ENCODE results near the gene CRYGN.

The CRYGN gene

DNA sequence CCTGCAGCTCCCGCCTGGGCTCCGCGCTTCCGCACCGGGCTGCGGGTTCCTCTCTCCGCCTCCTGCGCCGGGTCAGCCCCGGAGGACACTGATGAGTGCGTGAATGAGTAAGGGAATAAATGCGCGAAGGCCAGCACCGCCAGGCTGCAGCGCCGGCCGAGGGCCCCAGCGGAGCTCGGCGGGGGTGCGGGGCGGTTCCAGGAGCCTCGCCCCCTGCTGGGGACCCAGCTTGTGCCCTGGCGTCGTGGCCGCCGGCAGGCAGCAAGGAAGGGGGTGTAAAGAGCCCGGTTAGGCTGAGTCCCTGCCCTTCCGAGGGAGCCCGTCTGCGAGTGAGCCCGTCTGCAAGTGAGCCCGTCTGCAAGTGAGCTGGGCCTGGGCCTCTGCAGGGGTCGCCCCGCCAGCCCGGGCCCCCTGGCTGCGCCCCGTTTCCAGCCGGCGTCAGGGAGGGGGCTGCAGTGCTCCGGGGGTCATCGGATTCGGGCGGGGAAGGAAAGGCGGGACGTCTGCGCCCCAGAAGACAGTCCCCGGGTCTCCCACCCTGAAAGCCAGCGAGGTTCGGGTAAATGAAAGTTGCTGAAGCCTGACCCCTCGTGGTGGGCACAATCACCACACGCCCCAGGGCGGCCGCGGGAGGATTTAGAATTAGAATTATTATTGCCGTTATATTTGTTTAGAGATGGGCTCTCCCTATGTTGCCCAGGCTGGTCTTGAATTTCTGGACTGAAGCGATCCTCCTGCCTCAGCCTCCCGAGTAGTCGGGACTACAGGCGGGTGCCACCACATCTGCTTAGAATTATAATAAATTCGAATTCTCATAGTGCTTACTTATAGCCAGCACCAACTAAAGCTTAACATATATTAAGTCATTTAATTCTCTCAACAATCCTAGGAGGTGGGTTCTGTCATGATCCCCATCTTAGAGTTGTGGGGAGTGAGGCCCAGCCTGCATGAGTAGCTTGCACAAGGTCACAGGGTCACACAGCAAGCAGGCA is 8.6 kb upstream of the CRYGN start:
- Histone ChIP-seq H3K4me1 (ENCODE audit: control insufficient read depth, insufficient read depth, low read length) (peaks cover 4% of the 10 kb centered on the region), H3K36me3 (ENCODE audit: insufficient read depth, low read length) (no peaks in the 10 kb centered on the region), H3K9ac (ENCODE audit: low read depth, low read length) (peak overlapping the region; percentile 59), H3K9me3 (replicated peaks; ENCODE audit: low read length) (no peaks in the 10 kb centered on the region), H3K27me3 (ENCODE audit: control insufficient read depth, insufficient read depth, low read length) (peaks cover 54% of the 10 kb centered on the region), H3K4me3 (ENCODE audit: low read length) (peak overlapping the region; percentile 75), H3K4me2 (ENCODE audit: low read length) (peak overlapping the region; percentile 91)

DNA sequence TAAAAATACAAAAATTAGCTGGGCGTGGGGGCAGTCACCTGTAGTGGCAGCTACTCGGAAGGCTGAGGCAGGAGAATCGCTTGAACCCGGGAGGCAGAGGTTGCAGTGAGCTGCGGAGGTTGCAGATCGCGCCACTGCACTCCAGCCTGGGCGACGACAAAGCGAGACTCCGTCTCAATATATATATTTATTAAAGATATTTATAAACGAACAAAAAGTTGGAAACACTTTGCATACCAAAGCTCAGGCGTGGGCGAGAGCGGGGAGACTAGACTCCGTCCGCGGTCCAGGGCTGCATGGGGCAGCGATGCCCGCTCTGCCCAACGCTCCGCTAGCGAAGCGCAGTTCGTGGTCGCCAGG is 7.9 kb upstream of the CRYGN start:
- H3K27me3 ChIP-seq (ENCODE audit: control insufficient read depth, insufficient read depth, low read length): peaks cover 53% of the 10 kb centered on the region
- H3K4me1 ChIP-seq (ENCODE audit: control insufficient read depth, insufficient read depth, low read length): peaks cover 4% of the 10 kb centered on the region
- H3K4me2 ChIP-seq (ENCODE audit: low read length): peak overlapping the region; percentile 91
- no peaks in the 10 kb centered on the region for H3K9me3 ChIP-seq (replicated peaks; ENCODE audit: low read length)
- H3K9ac ChIP-seq (ENCODE audit: low read depth, low read length): no peak overlapping the region
- H3K36me3 ChIP-seq (ENCODE audit: insufficient read depth, low read length): no peaks in the 10 kb centered on the region
- H3K4me3 ChIP-seq (ENCODE audit: low read length): peak overlapping the region; percentile 75

GRCh38 chr7:151447312-151447711 is 7.4 kb upstream of the CRYGN start:
- Histone ChIP-seq H3K4me2 (ENCODE audit: low read length) (no peak overlapping the region), H3K36me3 (ENCODE audit: insufficient read depth, low read length) (no peaks in the 10 kb centered on the region), H3K27me3 (ENCODE audit: control insufficient read depth, insufficient read depth, low read length) (peaks cover 51% of the 10 kb centered on the region), H3K4me1 (ENCODE audit: control insufficient read depth, insufficient read depth, low read length) (peaks cover 4% of the 10 kb centered on the region), H3K4me3 (ENCODE audit: low read length) (no peak overlapping the region), H3K9ac (ENCODE audit: low read depth, low read length) (no peak overlapping the region), H3K9me3 (replicated peaks; ENCODE audit: low read length) (no peaks in the 10 kb centered on the region)

GRCh38 chr7:151446412-151446811 is 6.5 kb upstream of the CRYGN start:
- no peaks in the 10 kb centered on the region for H3K9me3 ChIP-seq (replicated peaks; ENCODE audit: low read length)
- H3K27me3 ChIP-seq (ENCODE audit: control insufficient read depth, insufficient read depth, low read length): peaks cover 46% of the 10 kb centered on the region
- H3K9ac ChIP-seq (ENCODE audit: low read depth, low read length): no peak overlapping the region
- no peaks in the 10 kb centered on the region for H3K36me3 ChIP-seq (ENCODE audit: insufficient read depth, low read length)
- H3K4me1 ChIP-seq (ENCODE audit: control insufficient read depth, insufficient read depth, low read length): peaks cover 4% of the 10 kb centered on the region
- no peak overlapping the region for H3K4me2 ChIP-seq (ENCODE audit: low read length)
- no peak overlapping the region for H3K4me3 ChIP-seq (ENCODE audit: low read length)

- peaks cover 17% of the 10 kb centered on the region for H3K4me1 ChIP-seq (ENCODE audit: control insufficient read depth, insufficient read depth, low read length)
- no peaks in the 10 kb centered on the region for H3K9me3 ChIP-seq (replicated peaks; ENCODE audit: low read length)
- H3K36me3 ChIP-seq (ENCODE audit: insufficient read depth, low read length): no peaks in the 10 kb centered on the region
- H3K9ac ChIP-seq (ENCODE audit: low read depth, low read length): no peak overlapping the region
- peaks cover 41% of the 10 kb centered on the region for H3K27me3 ChIP-seq (ENCODE audit: control insufficient read depth, insufficient read depth, low read length)
- H3K4me2 ChIP-seq (ENCODE audit: low read length): no peak overlapping the region
- no peak overlapping the region for H3K4me3 ChIP-seq (ENCODE audit: low read length)
These were observed 4.7 kb upstream of the CRYGN start for GRCh38 chr7:151444632-151445031.

- Histone ChIP-seq H3K9me3 (replicated peaks; ENCODE audit: low read length) (no peaks in the 10 kb centered on the region), H3K27me3 (ENCODE audit: control insufficient read depth, insufficient read depth, low read length) (peaks cover 56% of the 10 kb centered on the region), H3K9ac (ENCODE audit: low read depth, low read length) (no peak overlapping the region), H3K4me2 (ENCODE audit: low read length) (no peak overlapping the region), H3K36me3 (ENCODE audit: insufficient read depth, low read length) (no peaks in the 10 kb centered on the region), H3K4me1 (ENCODE audit: control insufficient read depth, insufficient read depth, low read length) (peaks cover 13% of the 10 kb centered on the region), H3K4me3 (ENCODE audit: low read length) (no peak overlapping the region)
These were observed 3.0 kb upstream of the CRYGN start for GRCh38 chr7:151442776-151443496.

- H3K36me3 ChIP-seq (ENCODE audit: insufficient read depth, low read length): no peaks in the 10 kb centered on the region
- H3K9ac ChIP-seq (ENCODE audit: low read depth, low read length): no peak overlapping the region
- peaks cover 13% of the 10 kb centered on the region for H3K4me1 ChIP-seq (ENCODE audit: control insufficient read depth, insufficient read depth, low read length)
- no peaks in the 10 kb centered on the region for H3K9me3 ChIP-seq (replicated peaks; ENCODE audit: low read length)
- H3K27me3 ChIP-seq (ENCODE audit: control insufficient read depth, insufficient read depth, low read length): peaks cover 69% of the 10 kb centered on the region
- no peak overlapping the region for H3K4me3 ChIP-seq (ENCODE audit: low read length)
- H3K4me2 ChIP-seq (ENCODE audit: low read length): peak overlapping the region; percentile 37
These were observed 981 bp upstream of the CRYGN start for GRCh38 chr7:151440799-151441445.

DNA sequence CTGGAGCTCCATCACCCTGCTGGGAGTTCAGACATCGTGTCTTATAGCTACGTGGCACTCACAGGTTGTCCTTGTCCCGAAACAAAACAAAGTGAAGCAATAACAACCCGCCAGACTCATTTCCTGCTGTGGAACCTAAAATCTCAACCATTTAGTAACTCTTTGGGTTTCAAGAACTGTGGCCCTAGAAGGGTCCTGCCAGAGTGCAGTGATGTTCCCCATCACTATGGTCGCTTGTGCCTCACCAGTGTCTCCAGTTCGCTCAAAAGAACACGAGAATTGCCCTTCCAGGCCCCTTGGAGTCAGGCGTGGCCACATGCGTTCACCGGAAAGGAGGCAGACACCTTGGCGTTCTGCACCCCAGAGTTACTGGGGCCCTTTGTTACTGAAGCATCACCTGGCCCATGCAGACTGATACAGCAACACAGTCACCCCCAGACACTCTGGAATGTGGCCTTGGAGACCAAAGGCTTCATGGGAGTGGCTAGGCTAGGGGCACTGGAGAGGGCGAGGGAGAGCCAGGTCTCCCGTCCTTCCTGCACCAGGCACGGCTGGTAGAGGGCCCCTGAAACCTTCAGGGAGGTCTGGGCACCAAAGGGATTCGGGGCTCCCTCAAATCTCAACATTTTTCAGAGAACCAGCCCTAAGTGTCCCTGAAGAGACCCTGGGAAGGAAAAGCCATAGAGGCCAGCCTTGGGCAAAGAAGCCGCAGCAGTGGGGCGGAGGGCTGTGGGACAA is 908 bp downstream of the CRYGN start:
- H3K27me3 ChIP-seq (ENCODE audit: control insufficient read depth, insufficient read depth, low read length): peaks cover 68% of the 10 kb centered on the region
- no peak overlapping the region for H3K9ac ChIP-seq (ENCODE audit: low read depth, low read length)

DNA sequence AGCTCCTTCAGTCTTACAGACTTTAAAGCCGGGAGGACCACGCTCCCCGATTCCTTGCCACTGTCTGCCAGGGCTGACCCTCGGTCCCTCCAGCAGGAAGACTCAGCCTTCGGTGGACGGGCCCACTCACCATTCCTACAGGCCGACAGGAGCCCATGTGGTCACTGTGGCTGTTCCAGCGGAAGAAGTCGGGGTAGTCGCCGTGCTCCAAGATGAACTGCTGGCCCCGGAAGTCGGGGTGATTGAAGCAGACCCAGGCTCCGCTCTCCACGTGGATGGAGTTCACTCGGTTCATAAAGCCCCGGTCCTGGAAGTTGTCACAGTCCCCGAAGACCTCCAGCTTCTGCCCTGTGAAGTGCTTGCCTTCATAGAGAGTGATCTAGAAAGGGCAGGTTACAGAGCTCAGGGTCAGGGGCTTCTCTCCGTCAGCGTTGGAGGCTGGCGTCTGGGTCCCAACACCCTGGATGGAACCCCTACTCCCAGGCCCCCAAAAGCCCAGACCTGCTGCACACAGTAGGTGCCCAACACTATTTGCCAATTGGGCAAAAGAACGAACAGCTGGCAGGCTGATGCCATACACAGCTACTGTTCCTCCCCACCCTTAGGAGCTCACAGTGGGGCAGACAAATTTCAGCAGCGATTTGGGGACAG is 1.9 kb downstream of the CRYGN start:
- peaks cover 74% of the 10 kb centered on the region for H3K27me3 ChIP-seq (ENCODE audit: control insufficient read depth, insufficient read depth, low read length)

More for the DNA sequence above, 908 bp downstream of the CRYGN start:
- H3K4me3 ChIP-seq (ENCODE audit: low read length): no peak overlapping the region
- H3K9me3 ChIP-seq (replicated peaks; ENCODE audit: low read length): no peaks in the 10 kb centered on the region
- peaks cover 13% of the 10 kb centered on the region for H3K4me1 ChIP-seq (ENCODE audit: control insufficient read depth, insufficient read depth, low read length)
- H3K4me2 ChIP-seq (ENCODE audit: low read length): no peak overlapping the region
- H3K36me3 ChIP-seq (ENCODE audit: insufficient read depth, low read length): no peaks in the 10 kb centered on the region

DNA sequence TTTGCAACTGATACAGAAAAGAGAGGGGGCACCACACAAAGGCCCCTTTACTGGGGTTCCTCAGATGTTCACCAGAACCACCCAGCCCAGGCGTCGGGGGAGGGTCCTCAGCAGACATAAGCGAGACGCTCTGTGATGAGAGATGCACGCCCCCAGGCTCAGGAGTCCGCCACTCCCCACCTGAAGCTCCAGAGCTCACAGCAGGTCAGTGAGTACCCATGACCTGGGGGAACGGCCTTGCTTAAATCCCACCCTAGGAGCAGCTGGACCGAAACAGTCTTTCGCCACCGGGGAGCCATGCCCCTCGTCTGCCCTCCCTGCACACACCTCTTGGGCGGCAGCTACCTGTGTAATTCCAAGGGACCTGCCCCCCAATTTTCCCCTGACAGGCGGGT is 2.8 kb downstream of the CRYGN start:
- Histone ChIP-seq H3K4me1 (ENCODE audit: control insufficient read depth, insufficient read depth, low read length) (peaks cover 13% of the 10 kb centered on the region), H3K9me3 (replicated peaks; ENCODE audit: low read length) (no peaks in the 10 kb centered on the region), H3K4me2 (ENCODE audit: low read length) (no peak overlapping the region), H3K36me3 (ENCODE audit: insufficient read depth, low read length) (no peaks in the 10 kb centered on the region), H3K9ac (ENCODE audit: low read depth, low read length) (no peak overlapping the region), H3K27me3 (ENCODE audit: control insufficient read depth, insufficient read depth, low read length) (peaks cover 73% of the 10 kb centered on the region), H3K4me3 (ENCODE audit: low read length) (no peak overlapping the region)

More for the DNA sequence above, 1.9 kb downstream of the CRYGN start:
- H3K9ac ChIP-seq (ENCODE audit: low read depth, low read length): no peak overlapping the region
- H3K4me1 ChIP-seq (ENCODE audit: control insufficient read depth, insufficient read depth, low read length): peaks cover 13% of the 10 kb centered on the region
- no peaks in the 10 kb centered on the region for H3K36me3 ChIP-seq (ENCODE audit: insufficient read depth, low read length)
- H3K4me3 ChIP-seq (ENCODE audit: low read length): no peak overlapping the region
- H3K9me3 ChIP-seq (replicated peaks; ENCODE audit: low read length): no peaks in the 10 kb centered on the region
- H3K4me2 ChIP-seq (ENCODE audit: low read length): no peak overlapping the region

Data from skeletal muscle satellite cell (primary cell).